Hepatic stellate cell (primary cell): ENCODE measurements around the gene ILDR2.

Source experiments
- DNase-seq: peaks from one replicate; pipeline ENCODE4 v3.0.0; 2011; ENCODE audit warnings: low spot score

Gene ILDR2, protein sequence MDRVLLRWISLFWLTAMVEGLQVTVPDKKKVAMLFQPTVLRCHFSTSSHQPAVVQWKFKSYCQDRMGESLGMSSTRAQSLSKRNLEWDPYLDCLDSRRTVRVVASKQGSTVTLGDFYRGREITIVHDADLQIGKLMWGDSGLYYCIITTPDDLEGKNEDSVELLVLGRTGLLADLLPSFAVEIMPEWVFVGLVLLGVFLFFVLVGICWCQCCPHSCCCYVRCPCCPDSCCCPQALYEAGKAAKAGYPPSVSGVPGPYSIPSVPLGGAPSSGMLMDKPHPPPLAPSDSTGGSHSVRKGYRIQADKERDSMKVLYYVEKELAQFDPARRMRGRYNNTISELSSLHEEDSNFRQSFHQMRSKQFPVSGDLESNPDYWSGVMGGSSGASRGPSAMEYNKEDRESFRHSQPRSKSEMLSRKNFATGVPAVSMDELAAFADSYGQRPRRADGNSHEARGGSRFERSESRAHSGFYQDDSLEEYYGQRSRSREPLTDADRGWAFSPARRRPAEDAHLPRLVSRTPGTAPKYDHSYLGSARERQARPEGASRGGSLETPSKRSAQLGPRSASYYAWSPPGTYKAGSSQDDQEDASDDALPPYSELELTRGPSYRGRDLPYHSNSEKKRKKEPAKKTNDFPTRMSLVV

DNA sequence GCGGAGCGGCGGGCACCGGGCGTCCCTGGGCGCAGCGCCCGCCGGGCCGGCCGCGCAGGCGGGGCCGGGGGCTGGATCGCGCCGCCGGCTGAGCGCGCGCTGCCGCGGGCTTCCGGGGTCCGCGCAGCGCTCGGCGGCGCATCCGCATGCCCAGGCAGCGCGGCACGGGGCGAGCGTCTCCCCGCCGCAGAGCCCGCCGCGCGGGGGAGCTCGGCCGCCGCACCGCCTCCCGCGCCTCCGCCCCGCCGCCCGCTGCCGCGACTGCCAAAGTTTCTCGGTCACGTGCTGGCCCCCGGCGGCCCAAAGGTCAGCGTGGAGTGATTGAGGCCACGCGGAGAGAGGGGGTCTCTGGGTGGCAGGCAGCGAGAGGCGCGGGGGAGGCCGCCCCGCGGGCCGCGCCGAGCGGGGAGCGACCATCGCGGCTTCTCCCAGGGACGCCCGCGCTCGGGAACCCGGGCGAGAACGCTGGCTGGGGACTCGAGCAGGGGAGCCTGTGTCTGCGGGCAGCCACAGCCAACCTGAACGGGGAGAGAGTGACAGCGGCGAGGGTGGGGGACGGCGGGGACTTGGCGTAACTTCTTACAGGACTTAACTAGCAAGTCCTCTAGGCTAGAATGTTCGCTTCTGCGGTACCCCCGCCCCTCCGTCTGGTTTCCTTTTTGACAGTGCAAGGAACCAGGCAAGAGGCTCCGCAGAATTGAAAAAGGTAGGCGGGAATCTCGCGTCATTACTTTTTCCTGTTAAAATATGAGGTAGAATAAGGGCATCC lies at the start of gene ILDR2:
ILDR2 (minus strand) TSS at position 180 of the 769 bp plus-strand sequence. CDS start 272 bp downstream, outside the sequence.
- peak; percentile 32 for DNase-seq

DNA sequence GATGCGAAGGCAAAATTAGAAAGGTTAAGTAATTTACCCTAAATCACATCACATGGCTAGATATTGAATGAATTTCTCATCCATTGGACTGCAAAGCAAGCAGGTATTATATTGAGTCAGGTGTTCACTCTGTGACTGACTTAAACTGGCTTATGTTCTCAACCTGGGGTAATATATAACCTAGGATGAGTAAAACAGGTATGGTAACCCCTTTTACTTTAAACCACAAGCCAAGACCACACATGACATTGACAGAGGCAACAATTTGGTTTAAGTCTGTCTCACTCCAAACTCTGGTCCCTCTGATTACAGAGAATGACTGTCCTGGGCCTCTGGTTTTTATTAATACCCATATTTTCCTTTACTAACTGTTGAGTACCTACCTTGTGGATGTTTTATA lies 47.0 kb upstream of the ILDR2 start:
- no peak for DNase-seq

DNA sequence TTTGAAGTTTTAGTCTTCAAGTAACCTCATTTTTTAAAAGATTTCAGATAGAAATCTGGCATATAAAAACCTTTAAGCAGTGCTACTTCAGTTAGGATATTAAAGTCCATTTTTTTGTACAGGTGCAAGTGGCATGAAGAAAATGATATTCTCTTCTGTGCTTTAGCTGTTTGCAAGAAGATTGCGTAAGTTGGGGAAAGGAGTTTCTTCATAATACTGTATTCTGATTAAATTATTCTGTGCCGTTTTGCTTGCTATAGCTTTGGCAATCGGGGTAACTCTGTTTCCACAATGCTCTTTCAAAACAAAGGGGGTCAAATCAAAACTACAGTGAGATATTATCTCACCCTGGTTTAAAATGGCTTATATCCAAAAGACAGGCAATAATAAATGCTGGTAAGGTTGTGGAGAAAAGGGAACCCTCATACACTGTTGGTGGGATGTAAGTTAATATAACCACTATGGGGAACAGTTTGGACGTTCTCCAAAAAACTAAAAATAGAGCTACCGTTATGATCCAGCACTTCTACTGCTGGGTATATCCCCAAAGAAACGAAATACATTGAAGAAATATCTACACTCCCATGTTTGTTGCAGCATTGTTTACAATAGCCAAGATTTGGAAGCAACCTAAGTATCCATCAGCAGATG lies 40.9 kb upstream of the ILDR2 start:
- no peak for DNase-seq

DNA sequence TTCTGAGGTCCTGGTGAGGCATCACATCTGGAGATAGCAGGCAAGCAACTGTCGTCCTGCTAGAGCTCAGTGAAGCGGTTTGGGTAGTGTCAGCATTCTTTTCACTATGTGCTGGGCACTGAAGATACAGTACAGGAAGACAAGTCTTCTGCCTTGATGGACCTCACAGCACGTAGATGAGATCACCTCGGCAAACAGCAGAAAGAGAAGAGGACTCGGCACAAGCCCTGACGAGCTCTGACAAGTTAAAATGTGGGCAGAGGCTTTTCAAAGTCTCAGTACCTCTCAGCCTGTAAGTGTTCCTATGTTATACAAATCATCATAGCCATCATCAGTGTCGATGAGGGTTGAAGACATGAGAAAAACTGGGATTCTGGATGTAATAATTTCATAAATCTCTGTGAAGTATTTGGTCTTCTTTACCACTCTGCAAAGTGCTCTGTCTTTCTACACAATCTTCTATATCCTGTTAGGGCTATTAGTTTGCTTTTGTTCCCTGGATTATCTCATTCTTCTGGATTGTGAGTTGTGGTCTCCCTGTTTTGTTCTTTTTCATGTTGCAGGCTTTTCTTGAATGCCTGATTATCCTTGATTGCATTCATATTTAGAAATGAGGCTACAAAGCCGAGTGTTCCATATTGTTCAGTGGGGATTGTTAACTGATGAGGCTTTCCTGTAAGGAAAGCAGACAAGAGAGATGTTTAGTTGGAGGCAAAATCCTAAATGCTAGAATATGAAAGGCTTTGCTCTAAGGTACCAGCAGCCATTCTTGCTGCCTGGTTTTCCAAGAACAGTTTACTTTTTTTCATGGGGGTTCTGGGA lies 38.0 kb upstream of the ILDR2 start:
- no peak for DNase-seq

DNA sequence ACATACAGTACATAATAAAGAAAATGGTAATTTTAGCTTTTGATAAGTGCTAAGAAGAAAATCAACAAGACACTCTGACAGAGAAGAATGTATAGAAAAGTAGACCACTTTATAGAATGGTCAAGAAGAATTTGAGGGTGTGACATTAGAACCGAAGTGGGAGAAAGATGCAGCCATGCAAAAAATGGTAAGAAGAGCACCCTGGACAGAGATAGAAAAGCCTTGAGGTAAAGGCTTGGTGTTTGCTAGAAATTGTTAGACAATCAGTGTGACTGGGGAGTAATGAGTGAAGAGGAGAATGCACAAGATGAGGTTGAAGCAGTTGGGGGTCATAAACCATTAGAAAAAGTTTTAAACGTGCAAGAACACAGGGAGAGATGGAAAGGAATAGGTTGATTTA lies 37.2 kb upstream of the ILDR2 start:
- DNase-seq: no peak

DNA sequence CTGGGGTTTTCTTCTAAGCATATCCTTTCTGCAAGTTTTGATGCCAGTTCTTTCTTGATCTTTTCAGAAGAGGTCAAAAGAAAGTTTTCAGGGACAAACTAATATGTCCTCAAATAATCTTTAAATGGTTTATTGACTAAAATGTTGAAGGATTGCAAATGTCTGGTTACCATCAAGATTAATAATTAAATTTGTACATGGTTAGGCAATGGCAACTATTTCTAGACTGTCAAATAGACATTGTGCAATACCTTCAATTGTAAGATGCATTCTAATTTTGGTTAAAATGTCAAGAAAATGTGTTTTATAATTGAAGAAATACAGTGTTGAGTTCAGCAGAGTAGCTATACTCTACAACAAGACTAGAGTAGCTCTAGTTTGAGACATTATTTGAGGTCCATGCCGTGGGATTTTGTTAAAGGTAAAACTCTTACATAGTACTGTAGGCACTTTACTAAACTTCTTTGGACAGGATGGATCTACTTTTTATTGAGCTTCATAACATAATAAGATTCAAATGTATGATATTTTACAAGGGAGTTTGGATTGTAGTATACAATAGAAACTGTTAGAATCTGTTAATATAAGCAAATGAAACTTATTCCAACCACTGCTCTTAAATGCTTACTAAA lies 36.3 kb upstream of the ILDR2 start:
- DNase-seq: no peak

DNA sequence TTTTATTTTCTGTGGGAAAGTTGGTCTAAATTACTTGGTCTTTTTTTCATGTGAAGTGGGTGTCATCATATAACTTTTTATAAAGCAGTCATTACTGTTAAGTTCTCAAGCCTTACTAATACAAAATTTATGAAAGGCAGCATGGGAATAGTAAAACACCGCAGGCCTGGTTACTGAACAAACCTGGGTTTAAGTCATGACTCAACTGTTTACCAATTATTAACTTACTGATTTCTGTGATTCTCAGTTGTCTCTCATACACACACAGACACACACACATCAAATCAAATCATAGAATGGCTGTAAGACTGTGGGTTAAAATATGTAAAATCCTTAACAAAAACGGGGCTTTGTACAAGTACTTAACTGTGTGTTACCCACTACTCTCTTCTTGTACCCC lies 28.4 kb upstream of the ILDR2 start:
- DNase-seq: no peak

DNA sequence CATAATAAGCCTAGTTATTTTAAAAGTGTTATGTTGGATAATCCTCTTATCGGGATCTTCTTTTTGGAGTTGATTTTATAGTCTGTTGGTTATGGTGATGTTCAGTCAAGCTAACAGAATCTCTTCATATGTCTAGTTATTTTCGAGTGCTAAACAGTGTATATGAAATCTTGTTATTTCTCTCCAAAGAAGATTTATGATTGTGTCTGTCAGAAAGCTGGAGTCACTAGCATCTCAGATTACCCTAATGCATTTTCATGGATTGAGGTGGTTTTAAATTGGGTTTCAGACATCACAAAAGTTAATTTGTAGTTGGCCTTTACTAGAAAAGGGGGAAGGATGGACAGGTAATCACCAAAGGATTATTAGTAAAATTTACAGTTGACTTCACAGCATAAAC lies 27.0 kb upstream of the ILDR2 start:
- DNase-seq: no peak

DNA sequence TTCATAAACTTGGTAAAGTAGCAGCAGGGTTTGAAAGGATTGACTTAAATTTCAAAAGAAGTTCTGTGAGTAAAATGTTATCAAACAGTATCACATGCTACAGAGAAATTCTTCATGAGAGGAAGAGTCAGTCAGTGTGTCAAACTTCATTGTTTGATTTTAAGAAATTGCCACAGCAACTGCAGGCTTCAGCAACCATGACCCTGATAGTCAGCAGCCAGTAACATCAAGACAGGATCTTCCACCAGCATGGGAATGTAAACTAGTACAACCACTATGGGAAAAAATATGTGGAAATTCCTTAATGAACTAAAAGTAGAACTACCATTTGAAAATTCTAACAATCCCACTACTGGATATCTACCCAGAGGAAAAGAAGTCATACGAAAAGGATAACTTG lies 25.2 kb upstream of the ILDR2 start:
- no peak for DNase-seq

DNA sequence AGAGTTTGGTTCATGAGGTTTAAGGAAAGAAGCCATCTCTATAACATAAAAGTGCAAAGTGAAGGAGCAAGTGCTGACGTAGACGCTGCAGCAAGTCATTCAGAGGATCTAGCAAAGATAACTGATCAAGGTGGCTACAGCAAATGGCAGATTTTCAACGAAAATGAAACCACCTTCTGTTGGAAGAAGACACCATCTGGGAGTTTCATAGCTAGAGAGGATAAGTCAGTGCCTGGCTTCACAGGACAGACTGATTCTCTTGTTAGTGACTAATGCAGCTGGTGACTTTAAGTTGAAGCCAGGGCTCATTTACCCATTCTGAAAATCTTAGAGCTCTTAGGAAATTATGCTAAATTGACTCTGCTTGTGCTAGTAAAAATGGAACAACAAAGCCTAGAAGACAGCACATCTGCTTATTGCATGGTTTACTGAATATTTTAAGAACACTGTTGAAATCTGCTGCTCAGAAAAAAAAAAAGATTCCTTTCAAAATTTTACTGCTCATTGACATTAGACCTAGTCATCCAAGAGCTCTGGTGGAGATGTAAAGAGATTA lies 24.2 kb upstream of the ILDR2 start:
- no peak for DNase-seq

DNA sequence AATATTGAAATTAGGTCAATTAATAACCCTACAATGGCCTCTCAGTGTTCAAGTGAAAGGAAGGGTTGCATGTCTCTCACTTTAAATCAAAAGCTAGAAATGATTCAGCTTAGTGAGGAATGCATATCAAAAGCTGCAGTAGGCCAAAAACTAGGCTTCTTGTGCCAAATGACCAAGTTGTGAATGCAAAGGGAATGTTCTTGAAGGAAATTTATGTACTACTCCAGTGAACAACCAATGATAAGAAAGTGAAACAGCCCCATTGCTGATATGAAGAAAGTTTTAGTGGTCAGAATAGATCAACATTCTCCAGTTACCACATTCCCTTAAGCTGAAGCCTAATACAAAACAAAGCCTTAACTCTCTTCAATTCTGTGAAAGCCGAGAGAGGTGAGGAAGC lies 23.7 kb upstream of the ILDR2 start:
- DNase-seq: no peak

DNA sequence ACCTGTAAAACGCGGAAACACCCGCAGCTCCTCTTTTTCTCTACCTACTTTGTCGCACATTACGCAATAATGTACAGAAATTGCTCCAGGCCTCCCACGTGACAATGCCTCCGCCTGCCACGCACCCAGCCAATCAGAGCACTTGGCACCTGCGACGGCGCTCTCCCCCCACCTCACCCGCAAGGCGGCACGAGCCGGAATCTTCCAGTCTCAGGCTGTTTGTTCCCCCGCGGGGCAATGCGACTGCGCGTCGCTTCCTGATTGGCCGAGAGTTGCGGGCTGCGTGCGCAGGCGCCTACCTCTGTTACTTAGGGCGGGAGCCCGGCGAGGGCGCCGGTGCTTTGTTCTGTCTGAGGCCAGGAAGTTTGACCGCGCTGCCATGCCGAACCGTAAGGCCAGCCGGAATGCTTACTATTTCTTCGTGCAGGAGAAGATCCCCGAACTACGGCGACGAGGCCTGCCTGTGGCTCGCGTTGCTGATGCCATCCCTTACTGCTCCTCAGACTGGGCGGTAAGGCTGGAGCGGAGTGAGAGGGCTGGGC lies 13.7 kb upstream of the ILDR2 start, which contains the start of gene MAEL:
MAEL (plus strand) TSS at position 307 of the 542 bp plus-strand sequence; CDS start at position 380, 73 bp downstream.
- no peak for DNase-seq

DNA sequence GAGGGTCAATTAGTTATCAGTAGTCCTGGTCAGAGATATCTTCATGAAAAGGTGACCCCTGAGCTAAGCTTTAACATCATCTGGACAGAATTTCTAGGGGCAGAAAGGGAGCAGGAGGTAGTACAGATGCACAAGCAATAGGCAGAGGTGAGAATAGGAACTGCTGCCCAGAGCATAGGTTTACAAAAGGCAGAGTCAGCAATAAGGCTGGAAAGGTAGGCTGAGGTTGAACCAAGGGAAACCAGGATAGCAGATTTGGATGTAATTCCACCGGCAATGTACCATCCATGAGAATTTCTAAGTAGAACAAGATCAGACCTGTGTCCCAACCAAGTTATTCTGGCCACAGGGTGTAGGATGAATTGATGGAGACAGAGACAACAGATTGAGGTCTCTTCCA lies 6.2 kb upstream of the ILDR2 start:
- no peak for DNase-seq

DNA sequence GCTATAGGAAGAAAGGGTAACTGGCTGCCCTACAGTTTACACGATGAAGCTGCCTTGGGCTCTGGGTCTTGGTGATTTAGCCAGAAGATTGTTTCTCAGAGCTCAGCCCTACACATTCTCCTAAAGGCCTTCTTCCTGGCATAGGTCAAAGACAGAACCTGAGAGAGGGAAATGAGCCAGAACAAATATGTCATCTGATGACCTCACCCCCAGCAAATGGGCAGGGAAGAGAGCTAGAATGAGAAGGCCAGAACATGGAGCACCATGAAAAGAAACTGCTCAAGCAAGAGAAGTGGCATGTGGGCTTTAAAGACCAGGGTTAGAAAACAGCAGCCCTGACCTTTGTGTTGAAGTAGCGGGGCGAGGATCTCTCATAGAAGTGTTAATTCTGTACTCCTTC lies 5.5 kb upstream of the ILDR2 start:
- DNase-seq: no peak

DNA sequence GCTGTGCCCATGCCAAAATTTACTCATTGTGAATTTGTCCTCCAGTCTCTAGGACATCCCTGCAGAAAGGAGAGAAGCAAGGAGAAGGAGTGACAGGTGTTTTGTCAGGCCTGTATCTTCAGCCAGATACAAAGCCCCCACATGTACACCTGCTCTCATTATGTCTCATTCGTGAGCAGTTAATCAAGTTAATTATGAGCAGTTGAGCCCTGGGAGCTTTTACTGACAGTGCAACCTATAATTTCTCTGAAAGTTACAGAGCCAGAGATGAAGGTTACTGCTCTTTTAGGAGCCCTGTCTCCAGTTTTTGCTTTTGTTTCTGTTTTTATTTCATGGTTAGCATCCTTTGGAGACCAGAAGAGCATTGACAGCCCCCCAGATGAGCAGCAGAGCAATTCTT lies 5.0 kb upstream of the ILDR2 start:
- DNase-seq: no peak

DNA sequence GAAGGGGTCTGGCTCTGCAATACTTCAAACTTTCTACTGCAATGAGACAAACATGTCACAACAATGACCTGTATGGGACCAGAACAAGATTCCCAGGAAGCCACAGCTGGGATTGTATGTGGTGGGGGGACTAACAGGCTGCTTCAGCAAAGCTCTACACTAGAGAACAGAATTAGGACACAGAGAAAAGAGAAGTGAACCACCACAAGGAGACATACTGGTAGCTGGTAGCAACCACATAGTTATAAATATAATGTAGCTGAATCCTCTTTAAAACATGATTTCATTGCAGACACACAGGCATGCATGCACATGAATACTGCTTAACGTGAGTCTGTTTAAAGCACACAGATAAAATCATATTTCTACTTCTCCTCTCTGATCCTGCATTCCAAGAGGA lies 3.5 kb upstream of the ILDR2 start:
- no peak for DNase-seq

DNA sequence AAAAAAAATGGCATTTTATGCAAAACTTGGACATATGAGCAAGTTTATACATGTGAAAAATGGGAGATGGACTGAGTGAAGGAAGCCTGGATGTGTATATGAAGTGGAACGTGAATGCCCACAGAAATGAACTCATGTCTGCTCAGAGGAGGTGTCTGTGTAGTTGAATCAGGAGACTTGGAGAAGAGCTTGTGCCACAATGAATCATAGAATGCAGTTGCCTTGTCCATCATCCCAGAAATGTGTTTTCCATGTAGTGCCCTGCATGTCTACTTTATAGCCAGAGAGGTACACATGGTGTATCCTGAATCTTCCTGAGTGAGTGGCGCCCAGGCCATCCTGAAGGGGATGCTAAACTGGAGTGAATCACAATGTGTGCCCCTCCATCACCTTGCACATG lies 2.6 kb upstream of the ILDR2 start:
- DNase-seq: no peak

DNA sequence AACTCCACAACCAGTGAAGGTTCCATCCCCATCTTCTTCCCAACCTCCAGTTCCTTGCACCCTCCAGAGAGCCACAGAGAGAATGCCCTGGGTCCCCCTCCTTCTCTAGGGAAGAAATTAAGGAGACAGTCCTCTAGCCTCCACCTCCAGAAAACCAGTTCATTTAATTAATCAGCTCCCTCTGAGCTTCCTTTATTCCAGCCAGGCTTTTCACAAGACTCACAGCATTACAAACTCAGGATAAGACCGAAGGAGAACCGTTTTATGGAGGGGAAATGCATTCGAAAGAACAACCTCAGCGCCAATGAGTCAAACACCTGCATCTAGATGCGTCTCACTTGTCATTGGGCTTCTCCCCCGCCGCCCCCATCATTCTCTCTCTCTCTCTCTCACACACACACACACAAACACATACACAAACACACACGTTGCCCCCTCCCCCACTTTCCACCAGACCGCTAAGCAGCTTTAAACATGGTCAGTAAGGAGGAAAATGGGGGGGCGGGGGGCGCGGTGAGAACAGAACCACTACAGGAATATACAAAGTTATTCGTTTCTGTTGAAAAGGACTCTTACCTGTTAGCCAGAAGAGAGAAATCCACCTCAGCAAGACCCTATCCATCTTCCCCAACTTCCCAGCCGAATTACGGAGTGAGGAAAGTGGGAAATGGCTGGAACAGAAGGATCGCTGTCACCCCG lies 544 bp downstream of the ILDR2 start:
- no peak for DNase-seq

DNA sequence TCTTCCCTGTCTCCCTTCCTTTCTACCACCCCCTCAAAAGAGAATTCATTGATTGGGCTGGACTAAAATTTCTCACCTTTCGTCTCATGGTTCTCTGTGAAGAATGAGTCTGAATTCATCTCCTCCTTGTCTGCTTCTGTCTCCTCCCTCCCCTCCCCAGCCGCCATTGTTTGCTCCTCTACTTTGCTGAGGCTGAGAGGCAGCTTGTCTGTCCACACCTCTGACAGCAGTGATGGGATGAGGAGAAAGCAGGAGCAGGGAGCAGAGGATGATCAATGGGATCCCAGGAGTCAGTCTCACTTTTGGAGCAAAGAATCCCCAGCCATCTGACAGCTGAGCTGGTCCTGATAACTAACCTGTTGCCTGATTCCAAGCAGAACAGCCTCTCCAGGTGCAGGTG lies 2.5 kb downstream of the ILDR2 start:
- DNase-seq: no peak

DNA sequence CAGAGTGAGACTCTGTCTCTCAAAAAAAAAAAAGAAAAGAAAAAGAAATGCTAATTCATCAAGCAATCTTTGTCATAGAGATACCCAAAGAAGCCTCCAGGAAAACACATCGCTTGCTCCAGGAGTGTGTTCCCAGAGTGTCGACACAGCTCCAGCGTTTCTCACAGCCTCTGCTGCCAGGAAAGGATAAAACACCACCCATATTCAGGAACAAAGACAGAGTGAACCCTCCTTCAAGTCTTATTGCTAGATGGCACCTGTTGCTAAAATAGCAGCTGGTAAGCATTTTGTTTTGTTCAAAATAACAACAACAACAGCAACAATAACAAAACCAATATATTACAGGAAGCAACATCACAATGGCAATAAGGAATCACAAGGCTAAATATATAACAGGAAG lies 3.1 kb downstream of the ILDR2 start:
- no peak for DNase-seq
